Thymus (tissue), 11 donors: Measurements from ENCODE around the gene CYP2W1. TPM values are rescaled to one million over a fixed set of nuclear protein-coding genes. Genes with fewer than 3 reads are reported as not detected.

Experiments
- DNase-seq, 9 donors: peaks; one replicate each; pipeline ENCODE4 v3.0.0-alpha.2; 2013; ENCODE audit warnings: low spot score in 9 of 9, low read depth in 6 of 9, missing footprints in 1 of 9
- H3K27ac ChIP-seq, 2 donors: one replicate each; pipeline ENCODE4 v1.5.1; 2013; ENCODE audit warnings: control low read depth in 1 of 2, low read depth in 1 of 2, low read length in 1 of 2, mild to moderate bottlenecking in 1 of 2, moderate library complexity in 1 of 2
- H3K27me3 ChIP-seq, 2 donors: one replicate each; pipeline ENCODE4 v1.5.1; 2013; ENCODE audit warnings: low read length in 1 of 2; ENCODE audit not compliant: control insufficient read depth in 2 of 2, insufficient read depth in 1 of 2
- H3K36me3 ChIP-seq, 2 donors: one replicate each; pipeline ENCODE4 v1.5.1; 2013; ENCODE audit warnings: low read length in 1 of 2, mild to moderate bottlenecking in 1 of 2, moderate library complexity in 1 of 2; ENCODE audit not compliant: control insufficient read depth in 2 of 2, insufficient read depth in 2 of 2
- H3K4me1 ChIP-seq, 2 donors: one replicate each; pipeline ENCODE4 v1.5.1; 2013; ENCODE audit warnings: low read length in 2 of 2; ENCODE audit not compliant: control insufficient read depth in 2 of 2, insufficient read depth in 2 of 2
- H3K4me3 ChIP-seq, 2 donors: one replicate each; pipeline ENCODE4 v1.5.1; 2013; ENCODE audit warnings: low read length in 2 of 2, control low read depth in 1 of 2, mild to moderate bottlenecking in 1 of 2
- H3K9me3 ChIP-seq, 2 donors: one replicate each; pipeline ENCODE4 v1.5.1; 2013; ENCODE audit warnings: low read length in 1 of 2, mild to moderate bottlenecking in 1 of 2; ENCODE audit not compliant: control insufficient read depth in 2 of 2, insufficient read depth in 1 of 2
- WGBS: extraction: QIAGEN DNeasy Blood & Tissue Kit; methylation state at CpG from one replicate; pipeline ENCODE4 v1.1.7; 2013; 5-methylcytosine and 5-hydroxymethylcytosine counted together
- polyA plus RNA-seq: library from polyadenylated mRNA; stranded (reverse); fragments of 200-250 nt; gene quantifications from one replicate; pipeline ENCODE4 v1.2.3, GENCODE V29; 2013
- total RNA-seq: library from RNA; stranded (reverse); fragments of 120-200 nt; gene quantifications from one replicate; pipeline ENCODE4 v1.2.4, GENCODE V29; 2013
- donor health status: healthy.

Gene CYP2W1
- total and polyA plus RNA-seq, 2 donors = 0.09 to 0.48 TPM

DNA sequence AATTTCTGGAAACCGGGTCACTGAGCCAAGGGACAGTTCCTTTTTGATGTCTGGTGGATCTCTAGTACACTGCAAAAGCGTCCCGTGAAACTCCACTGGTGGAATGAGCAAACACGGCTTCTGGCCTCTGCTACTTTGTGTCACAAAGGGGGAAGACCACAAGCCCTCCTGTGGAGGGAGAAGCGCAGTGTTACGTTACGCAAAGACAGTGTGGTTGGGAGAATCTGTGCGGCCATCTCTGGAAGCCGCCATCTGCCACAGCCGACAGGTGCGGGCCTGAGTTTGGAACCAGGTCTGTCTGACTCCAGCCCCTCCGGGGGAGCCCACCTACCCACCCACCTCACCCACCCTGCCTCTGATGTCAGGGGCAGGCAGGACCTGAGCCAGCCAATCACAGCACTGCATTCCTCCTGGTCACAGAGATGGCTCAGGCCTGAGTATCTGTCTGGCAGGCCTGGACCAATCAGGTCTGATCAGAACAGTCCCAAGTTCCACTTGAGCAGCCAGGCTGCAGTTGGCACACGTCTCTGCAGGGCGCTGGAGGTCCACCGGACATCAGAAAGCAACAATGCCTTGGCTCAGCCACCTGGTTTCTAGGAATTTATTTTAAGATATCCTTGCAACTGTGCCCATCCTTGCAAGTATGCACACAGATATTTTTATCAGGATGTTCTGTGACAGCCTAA is 3.0 kb upstream of the CYP2W1 start:
- Histone ChIP-seq H3K4me1 (peaks cover 0 to 9% of the 10 kb centered on the region in 2 donors), H3K9me3 (no peaks in the 10 kb centered on the region), H3K27me3 (no peaks in the 10 kb centered on the region), H3K4me3 (no peak overlapping the region), H3K27ac (no peak overlapping the region), H3K36me3 (no peaks in the 10 kb centered on the region)
- 84% methylated on average over 15 of the region's 15 CpGs for WGBS
- no peak for DNase-seq

DNA sequence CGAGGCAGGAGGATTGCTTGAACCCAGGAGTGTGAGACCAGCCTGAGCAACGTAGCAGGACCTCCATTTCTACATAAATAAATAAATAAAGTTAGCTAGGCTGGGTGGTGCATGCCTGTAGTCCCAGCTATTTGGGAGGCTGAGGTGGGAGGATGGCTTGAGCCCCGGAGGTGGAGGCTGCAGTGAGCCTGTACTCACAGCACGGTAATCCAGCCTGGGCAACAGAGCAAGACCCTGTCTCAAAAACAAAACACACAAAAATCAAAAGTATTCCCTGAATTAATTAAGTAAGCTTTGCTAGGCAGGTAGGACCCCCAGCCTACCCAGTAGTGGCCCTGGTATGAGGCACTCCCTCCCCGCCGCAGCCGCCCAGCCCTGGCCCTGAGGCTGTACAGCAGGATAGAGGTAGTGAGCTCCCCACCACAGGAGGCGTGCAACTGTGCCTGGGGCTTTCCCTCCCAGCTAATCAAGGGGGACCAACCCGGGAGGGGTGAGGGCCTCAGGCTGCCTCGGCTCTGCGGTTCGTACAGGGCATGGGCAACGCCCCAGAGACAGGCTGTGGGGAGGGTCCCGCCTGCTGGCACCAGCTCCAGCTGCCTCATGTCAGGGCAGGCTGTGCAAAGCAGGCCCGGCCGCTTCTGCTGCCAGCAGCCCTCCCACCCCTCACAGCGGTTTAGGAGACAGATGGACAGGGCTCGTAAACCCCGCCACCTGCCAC is 1.0 kb upstream of the CYP2W1 start:
- H3K36me3 ChIP-seq = no peaks in the 10 kb centered on the region
- DNase-seq = no peak
- peaks cover 0 to 2% of the 10 kb centered on the region in 2 donors for H3K4me1 ChIP-seq
- peaks cover 0 to 16% of the 10 kb centered on the region in 2 donors for H3K27me3 ChIP-seq
- no peaks in the 10 kb centered on the region for H3K9me3 ChIP-seq
- H3K4me3 ChIP-seq = no peak overlapping the region
- WGBS = 91% methylated on average over 19 of the region's 19 CpGs
- no peak overlapping the region for H3K27ac ChIP-seq

DNA sequence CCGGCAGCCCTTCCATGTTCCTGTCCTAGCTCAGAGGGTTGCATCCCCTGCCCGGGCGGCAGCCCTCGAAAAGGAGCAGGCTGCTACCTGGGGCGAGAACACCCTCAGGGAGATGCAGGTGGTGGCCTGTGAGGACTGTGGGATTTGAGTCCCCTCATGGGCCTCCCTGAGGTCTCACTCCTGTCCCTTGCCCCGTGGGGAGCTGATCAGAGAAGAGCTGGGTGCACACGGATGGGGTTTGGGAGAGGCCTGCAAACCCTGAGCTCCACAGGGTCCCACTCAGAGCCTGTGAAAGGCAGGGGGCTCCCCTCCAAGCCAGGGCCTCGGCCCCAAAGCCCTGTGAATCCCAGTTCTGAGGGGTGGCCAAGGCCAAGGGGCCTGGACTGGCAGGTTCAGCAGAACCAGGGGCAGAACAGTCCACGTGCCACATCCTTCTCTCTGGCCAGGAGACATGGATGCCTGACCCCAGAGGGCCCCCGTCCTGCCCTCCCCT is 424 bp upstream of the CYP2W1 start:
- WGBS = 83% methylated on average over 10 of the region's 10 CpGs
- Histone ChIP-seq H3K4me1 (no peaks in the 10 kb centered on the region), H3K27ac (no peak overlapping the region), H3K36me3 (no peaks in the 10 kb centered on the region), H3K4me3 (no peak overlapping the region), H3K9me3 (no peaks in the 10 kb centered on the region), H3K27me3 (peaks cover 0 to 22% of the 10 kb centered on the region in 2 donors)
- no peak for DNase-seq

DNA sequence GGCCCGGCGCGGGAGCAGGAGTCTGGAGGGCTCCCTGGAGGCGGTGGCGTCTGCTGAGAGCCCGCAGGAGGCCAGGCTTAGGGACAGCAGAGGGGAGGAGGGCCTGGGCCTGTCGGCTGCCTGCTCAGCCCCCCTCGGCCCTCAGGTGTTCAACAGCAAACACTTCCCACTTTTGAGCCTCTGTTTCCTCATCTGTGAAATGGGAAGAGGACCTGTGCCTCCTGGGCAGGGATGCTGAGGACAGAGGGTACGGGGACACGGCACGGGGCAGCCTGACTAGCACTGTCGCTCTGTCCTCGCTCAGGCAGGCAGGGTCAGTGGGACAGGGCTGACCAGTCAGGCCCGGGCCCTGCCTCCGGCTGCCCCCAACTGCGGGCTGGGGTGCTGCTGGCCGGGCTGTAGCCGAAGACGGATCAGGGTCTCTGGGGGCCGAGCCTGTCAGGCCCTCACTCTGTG is 663 bp downstream of the CYP2W1 start:
- Histone ChIP-seq H3K4me1 (no peaks in the 10 kb centered on the region), H3K36me3 (no peaks in the 10 kb centered on the region), H3K4me3 (no peak overlapping the region), H3K27ac (no peak overlapping the region), H3K9me3 (no peaks in the 10 kb centered on the region), H3K27me3 (peaks cover 3 to 33% of the 10 kb centered on the region in 2 donors)
- whole genome bisulfite sequencing = 95% methylated on average over 20 of the region's 20 CpGs
- DNase-seq = no peak

DNA sequence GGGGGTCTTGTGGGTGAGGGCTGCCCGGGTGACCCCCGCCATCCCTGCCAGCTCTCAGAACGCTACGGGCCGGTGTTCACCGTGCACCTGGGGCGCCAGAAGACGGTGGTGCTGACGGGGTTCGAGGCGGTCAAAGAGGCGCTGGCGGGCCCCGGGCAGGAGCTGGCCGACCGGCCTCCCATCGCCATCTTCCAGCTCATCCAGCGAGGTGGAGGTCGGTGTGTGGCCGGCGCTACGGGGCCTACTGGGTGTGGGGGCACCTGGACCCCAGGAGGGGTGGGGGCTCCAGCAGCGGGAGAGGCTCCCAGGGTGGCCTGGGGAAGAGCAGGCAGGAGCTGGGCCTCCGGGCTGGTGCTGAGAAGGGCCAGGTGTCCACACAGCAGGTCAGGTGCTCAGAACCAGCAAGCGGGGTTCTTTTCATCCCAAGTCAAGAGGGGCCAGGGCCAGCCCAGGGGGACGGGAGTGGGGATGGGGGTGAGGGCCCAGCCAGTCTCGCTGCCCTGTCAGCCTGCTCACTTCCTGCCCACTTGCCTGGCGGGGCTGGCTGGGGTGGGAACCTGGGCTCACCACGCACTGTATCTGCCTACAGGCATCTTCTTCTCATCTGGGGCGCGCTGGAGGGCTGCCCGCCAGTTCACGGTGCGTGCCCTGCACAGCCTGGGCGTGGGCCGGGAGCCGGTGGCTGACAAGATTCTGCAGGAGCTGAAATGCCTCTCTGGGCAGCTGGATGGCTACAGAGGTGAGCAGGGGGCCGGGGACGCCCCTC is 1.6 kb downstream of the CYP2W1 start:
- Histone ChIP-seq H3K4me1 (no peaks in the 10 kb centered on the region), H3K36me3 (no peaks in the 10 kb centered on the region), H3K27ac (no peak overlapping the region), H3K4me3 (no peak overlapping the region), H3K9me3 (no peaks in the 10 kb centered on the region), H3K27me3 (peaks cover 3 to 39% of the 10 kb centered on the region in 2 donors)
- no peak for DNase-seq
- 93% methylated on average over 39 of the region's 39 CpGs for WGBS

DNA sequence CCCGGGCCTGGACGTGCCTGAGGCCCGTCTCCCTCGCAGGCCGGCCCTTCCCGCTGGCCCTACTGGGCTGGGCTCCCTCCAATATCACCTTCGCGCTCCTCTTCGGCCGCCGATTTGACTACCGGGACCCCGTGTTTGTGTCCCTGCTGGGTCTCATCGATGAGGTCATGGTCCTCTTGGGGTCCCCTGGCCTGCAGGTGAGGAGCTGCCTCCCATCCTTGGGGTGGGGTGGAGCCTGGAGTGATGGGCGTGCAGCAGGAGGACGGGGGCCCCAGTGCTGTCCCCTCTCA is 2.1 kb downstream of the CYP2W1 start:
- no peak overlapping the region for H3K4me3 ChIP-seq
- no peaks in the 10 kb centered on the region for H3K4me1 ChIP-seq
- H3K27ac ChIP-seq = no peak overlapping the region
- no peaks in the 10 kb centered on the region for H3K9me3 ChIP-seq
- no peaks in the 10 kb centered on the region for H3K36me3 ChIP-seq
- peaks cover 3 to 39% of the 10 kb centered on the region in 2 donors for H3K27me3 ChIP-seq
- WGBS = 91% methylated on average over 16 of the region's 16 CpGs
- no peak for DNase-seq

DNA sequence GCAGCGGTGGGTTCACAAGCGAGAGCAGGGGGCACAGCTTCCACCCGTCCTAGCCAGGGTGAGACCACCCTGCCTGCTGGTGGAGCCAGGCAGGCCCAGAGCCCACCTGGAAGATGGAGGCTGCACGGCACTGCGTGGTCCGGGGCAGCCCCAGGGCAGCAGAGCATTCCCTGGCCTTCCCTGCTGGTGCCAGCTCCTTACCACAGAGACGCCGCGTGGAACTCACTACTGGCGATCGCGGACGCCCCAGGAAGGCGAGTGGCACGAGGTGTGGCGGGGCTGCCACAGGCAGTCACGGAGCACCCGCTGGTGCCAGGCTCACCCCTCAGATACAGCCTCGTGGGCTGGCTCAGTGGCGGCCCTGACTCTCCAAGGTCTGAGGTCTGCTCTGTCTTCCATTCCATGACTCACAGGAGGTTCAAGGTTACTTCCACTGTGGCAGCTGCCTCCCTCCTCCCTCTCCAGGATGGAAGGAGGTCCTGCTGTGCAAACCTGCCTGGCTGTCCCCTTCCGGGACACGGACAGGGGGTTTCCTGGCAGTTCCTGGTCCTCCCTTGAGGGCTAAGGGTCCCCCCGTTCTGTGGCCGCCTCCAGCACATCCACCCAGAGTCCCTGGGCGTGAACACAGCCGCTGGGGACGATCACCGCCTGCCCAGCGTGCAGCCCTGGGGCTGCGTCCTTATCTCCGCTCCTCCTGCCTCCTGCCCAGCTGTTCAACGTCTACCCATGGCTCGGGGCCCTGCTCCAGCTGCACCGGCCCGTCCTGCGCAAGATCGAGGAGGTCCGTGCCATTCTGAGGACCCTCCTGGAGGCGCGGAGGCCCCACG is 3.1 kb downstream of the CYP2W1 start:
- H3K27ac ChIP-seq = no peak overlapping the region
- no peaks in the 10 kb centered on the region for H3K9me3 ChIP-seq
- H3K27me3 ChIP-seq = peaks cover 3 to 42% of the 10 kb centered on the region in 2 donors
- no peak overlapping the region for H3K4me3 ChIP-seq
- WGBS = 79% methylated on average over 41 of the region's 41 CpGs
- no peaks in the 10 kb centered on the region for H3K36me3 ChIP-seq
- H3K4me1 ChIP-seq = peaks cover 0 to 4% of the 10 kb centered on the region in 2 donors
- DNase-seq = no peak

DNA sequence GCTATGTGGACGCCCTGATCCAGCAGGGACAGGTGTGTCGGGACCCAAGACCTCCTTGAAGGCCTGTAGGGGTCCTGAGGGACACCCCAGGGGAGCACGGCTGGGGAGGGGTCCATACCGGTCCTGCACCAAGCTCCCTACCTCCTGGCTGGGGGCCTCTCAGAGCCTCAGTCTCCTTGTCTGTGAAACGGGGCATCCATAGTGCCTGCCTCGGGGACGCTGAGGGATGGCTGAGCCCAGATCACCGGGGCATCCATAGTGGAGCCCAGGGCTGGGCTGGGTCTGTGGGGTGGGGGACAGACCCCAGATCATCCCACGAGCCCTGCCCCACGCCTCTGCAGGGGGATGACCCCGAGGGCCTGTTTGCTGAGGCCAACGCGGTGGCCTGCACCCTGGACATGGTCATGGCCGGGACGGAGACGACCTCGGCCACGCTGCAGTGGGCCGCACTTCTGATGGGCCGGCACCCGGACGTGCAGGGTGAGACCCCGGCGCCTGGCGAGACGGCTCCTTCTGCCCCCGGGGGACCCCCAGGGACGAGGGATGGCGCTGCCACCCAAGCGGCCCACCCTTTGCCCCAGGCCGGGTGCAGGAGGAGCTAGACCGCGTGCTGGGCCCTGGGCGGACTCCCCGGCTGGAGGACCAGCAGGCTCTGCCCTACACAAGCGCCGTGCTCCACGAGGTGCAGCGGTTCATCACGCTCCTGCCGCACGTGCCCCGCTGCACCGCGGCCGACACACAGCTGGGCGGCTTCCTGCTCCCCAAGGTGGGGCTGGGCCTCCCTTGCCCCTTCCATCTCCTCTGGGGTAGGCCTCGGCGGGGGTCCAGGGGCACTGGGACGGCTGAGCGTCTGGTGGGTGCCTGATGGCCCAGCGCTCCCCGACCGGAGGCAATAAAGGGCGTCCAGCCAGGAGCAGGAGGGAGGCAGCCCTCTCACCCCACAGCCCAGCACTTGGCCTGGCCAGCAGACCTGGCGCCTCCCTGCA is 4.1 kb downstream of the CYP2W1 start:
- Histone ChIP-seq H3K4me3 (no peak overlapping the region), H3K27me3 (peaks cover 3 to 42% of the 10 kb centered on the region in 2 donors), H3K27ac (no peak overlapping the region), H3K4me1 (peaks cover 0 to 4% of the 10 kb centered on the region in 2 donors), H3K9me3 (no peaks in the 10 kb centered on the region), H3K36me3 (no peaks in the 10 kb centered on the region)
- no peak for DNase-seq
- WGBS = 93% methylated on average over 56 of the region's 56 CpGs
